Measurements from ENCODE around the gene GIT2. TPM values are rescaled to one million over a fixed set of nuclear protein-coding genes. Genes with fewer than 3 reads are reported as not detected.

The GIT2 gene
- total and polyA plus RNA-seq, 2 of the 13 experiments (the other 11 are each of a cell fraction or from before 2014, with no cell fraction given), result 18.4 to 19.8 TPM

GRCh38 chr12:109998904-109999648, 2.9 kb upstream of the GIT2 start, which contains the start of gene ANKRD13A (continued):
- TF ChIP-seq STAT6 (CRISPR knock-in tag; IDR thresholded peaks at IDR 0.05; ENCODE audit: borderline replicate concordance) (0 out of 2 replicates have a peak, but pooled peaks have one; percentile 48), ZSCAN22 (CRISPR knock-in tag; IDR thresholded peaks at IDR 0.05) (no peak), ZBED4 (CRISPR knock-in tag; IDR thresholded peaks at IDR 0.05; ENCODE audit: borderline replicate concordance) (peak; percentile 17; the same call in 1 of the 2 replicates), NFYB (CRISPR knock-in tag; IDR thresholded peaks at IDR 0.05) (peak; percentile 15; the same call in 1 of the 2 replicates), ZFP41 (CRISPR knock-in tag; IDR thresholded peaks at IDR 0.05; ENCODE audit: borderline replicate concordance) (no peak), ZNF609 (CRISPR knock-in tag; IDR thresholded peaks at IDR 0.05; ENCODE audit: borderline replicate concordance) (0 out of 2 replicates have a peak, but pooled peaks have one; percentile 19), ZNF570 (CRISPR knock-in tag; IDR thresholded peaks at IDR 0.05; ENCODE audit: borderline replicate concordance) (peak; percentile 64; the same call in 1 of the 2 replicates), ETV6 (CRISPR knock-in tag; conservative IDR thresholded peaks at IDR 0.05) (no peak; the same call in 1 of the 2 replicates), SMAD1 (CRISPR knock-in tag; IDR thresholded peaks at IDR 0.05; ENCODE audit: borderline replicate concordance, low read depth) (no peak; the same call in 1 of the 2 replicates), ZMAT3 (CRISPR knock-in tag; conservative IDR thresholded peaks at IDR 0.05) (peak; percentile 73; the same call in 1 of the 2 replicates)

All from HepG2 (cell line).